HEK293 (cell line): Measurements from ENCODE around the gene NUBP1.

ENCODE experiments used
- ATF2 ChIP-seq: fragments of 450-650 bp; formaldehyde crosslinking; IDR thresholded peaks from 2 replicates; pipeline ENCODE4 v1.5.1; 2016; ENCODE audit warnings: missing biosample characterization, missing genetic modification characterization, low read depth
- BCL11B ChIP-seq: fragments of 450-650 bp; formaldehyde crosslinking; IDR thresholded peaks from 2 replicates; pipeline ENCODE4 v1.5.1; 2016; ENCODE audit warnings: low read depth, missing biosample characterization, missing genetic modification characterization
- HOXA7 ChIP-seq: sonication (generic); formaldehyde crosslinking; IDR thresholded peaks from 2 replicates; pipeline ENCODE4 v1.8.1; 2022; ENCODE audit warnings: missing genetic modification reagents, borderline replicate concordance
- HOXC10 ChIP-seq: sonication (generic); formaldehyde crosslinking; IDR thresholded peaks from 2 replicates; pipeline ENCODE4 v1.8.1; 2023; ENCODE audit warnings: mild to moderate bottlenecking, missing genetic modification reagents
- MZF1 ChIP-seq: fragments of 450-650 bp; formaldehyde crosslinking; IDR thresholded peaks from 2 replicates; pipeline ENCODE4 v1.5.1; 2017; ENCODE audit warnings: missing biosample characterization, missing genetic modification characterization, borderline replicate concordance
- PRDM10 ChIP-seq: fragments of 450-650 bp; formaldehyde crosslinking; IDR thresholded peaks from 2 replicates; pipeline ENCODE4 v1.5.1; 2016; ENCODE audit warnings: missing biosample characterization, missing genetic modification characterization
- SALL2 ChIP-seq: fragments of 450-650 bp; formaldehyde crosslinking; IDR thresholded peaks from 2 replicates; pipeline ENCODE4 v1.5.0; 2017; ENCODE audit warnings: missing biosample characterization, mild to moderate bottlenecking, missing genetic modification characterization, borderline replicate concordance
- TCF7L2 ChIP-seq: IDR thresholded peaks from 2 replicates; pipeline ENCODE4 v1.6.1; 2011; ENCODE audit warnings: low read depth, mild to moderate bottlenecking, inconsistent platforms, low read length, moderate library complexity, borderline replicate concordance
- ZBTB44 ChIP-seq: fragments of 450-650 bp; IDR thresholded peaks from 2 replicates; pipeline ENCODE4 v1.5.1; 2018; ENCODE audit warnings: missing biosample characterization, mild to moderate bottlenecking, missing genetic modification characterization
- ZFP3 ChIP-seq: fragments of 450-650 bp; formaldehyde crosslinking; IDR thresholded peaks from 2 replicates; pipeline ENCODE4 v1.5.1; 2016; ENCODE audit warnings: low read depth, missing biosample characterization, missing genetic modification characterization
- ZNF121 ChIP-seq: fragments of 450-650 bp; formaldehyde crosslinking; IDR thresholded peaks from 2 replicates; pipeline ENCODE4 v1.5.1; 2016; ENCODE audit warnings: missing biosample characterization, missing genetic modification characterization
- ZNF155 ChIP-seq: fragments of 450-650 bp; formaldehyde crosslinking; IDR thresholded peaks from 2 replicates; pipeline ENCODE4 v1.5.1; 2016; ENCODE audit warnings: missing biosample characterization, missing genetic modification characterization
- ZNF16 ChIP-seq: fragments of 450-650 bp; formaldehyde crosslinking; IDR thresholded peaks from 2 replicates; pipeline ENCODE4 v1.5.1; 2016; ENCODE audit warnings: low read depth, missing biosample characterization, missing genetic modification characterization
- ZNF169 ChIP-seq: fragments of 450-650 bp; formaldehyde crosslinking; IDR thresholded peaks from 2 replicates; pipeline ENCODE4 v1.5.1; 2016; ENCODE audit warnings: missing biosample characterization, missing genetic modification characterization
- ZNF214 ChIP-seq: fragments of 450-650 bp; formaldehyde crosslinking; IDR thresholded peaks from 2 replicates; pipeline ENCODE4 v1.5.1; 2017; ENCODE audit warnings: missing biosample characterization, mild to moderate bottlenecking, missing genetic modification characterization, borderline replicate concordance
- ZNF223 ChIP-seq: fragments of 450-650 bp; formaldehyde crosslinking; IDR thresholded peaks from 2 replicates; pipeline ENCODE4 v1.5.1; 2016; ENCODE audit warnings: missing biosample characterization, missing genetic modification characterization
- ZNF239 ChIP-seq: fragments of 450-650 bp; formaldehyde crosslinking; IDR thresholded peaks from 2 replicates; pipeline ENCODE4 v1.5.1; 2016; ENCODE audit warnings: missing biosample characterization, missing genetic modification characterization
- ZNF24 ChIP-seq: fragments of 450-650 bp; formaldehyde crosslinking; IDR thresholded peaks from 2 replicates; pipeline ENCODE4 v1.5.1; 2016; ENCODE audit warnings: missing biosample characterization, missing genetic modification characterization
- ZNF274 ChIP-seq, 2 experiments: fragments of 200-500 bp in 1 of 2; fragments of 450-650 bp in 1 of 2; sonication (Bioruptor generic) in 1 of 2; formaldehyde crosslinking in 1 of 2; IDR thresholded peaks; 2 replicates each; pipeline versions ENCODE4 v1.5.1 to v1.6.1; 2014 to 2016; ENCODE audit warnings: borderline replicate concordance in 1 of 2, inconsistent platforms in 1 of 2, low read length in 1 of 2, missing biosample characterization in 1 of 2, missing genetic modification characterization in 1 of 2
- ZNF335 ChIP-seq: fragments of 450-650 bp; formaldehyde crosslinking; conservative IDR thresholded peaks from 2 replicates; pipeline ENCODE4 v1.5.1; 2016; ENCODE audit warnings: missing biosample characterization, missing genetic modification characterization
- ZNF391 ChIP-seq: fragments of 450-650 bp; formaldehyde crosslinking; IDR thresholded peaks from 2 replicates; pipeline ENCODE4 v1.5.1; 2016; ENCODE audit warnings: low read depth, missing biosample characterization, missing genetic modification characterization, borderline replicate concordance
- ZNF433 ChIP-seq: fragments of 450-650 bp; formaldehyde crosslinking; IDR thresholded peaks from 2 replicates; pipeline ENCODE4 v1.5.1; 2016; ENCODE audit warnings: missing biosample characterization, missing genetic modification characterization, low read depth
- ZNF513 ChIP-seq: fragments of 450-650 bp; IDR thresholded peaks from 2 replicates; pipeline ENCODE4 v1.5.1; 2018; ENCODE audit warnings: missing biosample characterization, missing genetic modification characterization
- ZNF530 ChIP-seq: fragments of 450-650 bp; formaldehyde crosslinking; IDR thresholded peaks from 2 replicates; pipeline ENCODE4 v1.5.1; 2016; ENCODE audit warnings: low read depth, missing biosample characterization, missing genetic modification characterization
- ZNF558 ChIP-seq: fragments of 450-650 bp; formaldehyde crosslinking; IDR thresholded peaks from 2 replicates; pipeline ENCODE4 v1.5.1; 2016; ENCODE audit warnings: missing biosample characterization, missing genetic modification characterization
- ZNF701 ChIP-seq: fragments of 450-650 bp; formaldehyde crosslinking; IDR thresholded peaks from 2 replicates; pipeline ENCODE4 v1.5.1; 2016; ENCODE audit warnings: missing biosample characterization, missing genetic modification characterization
- ZNF747 ChIP-seq: fragments of 450-650 bp; formaldehyde crosslinking; IDR thresholded peaks from 2 replicates; pipeline ENCODE4 v1.5.1; 2016; ENCODE audit warnings: missing biosample characterization, missing genetic modification characterization
- ZNF792 ChIP-seq: fragments of 450-650 bp; formaldehyde crosslinking; IDR thresholded peaks from 2 replicates; pipeline ENCODE4 v1.5.1; 2016; ENCODE audit warnings: missing biosample characterization, missing genetic modification characterization
- ZSCAN4 ChIP-seq: fragments of 450-650 bp; formaldehyde crosslinking; IDR thresholded peaks from 2 replicates; pipeline ENCODE4 v1.5.1; 2017; ENCODE audit warnings: missing biosample characterization, missing genetic modification characterization

The NUBP1 gene

GRCh38 chr16:10743610-10744369 is at the start of gene NUBP1 (continued):
- peak; percentile 82; the same call in 1 of the 2 replicates for TF ChIP-seq ZNF391 (tag by site-specific recombination)
- no peak for TF ChIP-seq ZNF792 (tag by site-specific recombination)
- TF ChIP-seq ZNF214 (tag by site-specific recombination): no peak
- no peak for TF ChIP-seq HOXC10 (CRISPR knock-in tag)
- TF ChIP-seq ATF2 (tag by site-specific recombination): no peak
- no peak for TF ChIP-seq ZFP3 (tag by site-specific recombination)
- no peak for TF ChIP-seq ZNF239 (tag by site-specific recombination)
- no peak for TF ChIP-seq ZNF121
- TF ChIP-seq ZNF24 (tag by site-specific recombination): peak; percentile 75
- TF ChIP-seq TCF7L2: no peak
- no peak for TF ChIP-seq ZNF558 (tag by site-specific recombination)
- TF ChIP-seq ZNF169 (tag by site-specific recombination): no peak
- TF ChIP-seq ZBTB44: no peak
- TF ChIP-seq ZNF530 (tag by site-specific recombination): no peak
- no peak for TF ChIP-seq ZNF223
- TF ChIP-seq ZSCAN4 (tag by site-specific recombination): no peak
- peak; percentile 92 for TF ChIP-seq ZNF335 (tag by site-specific recombination)
- no peak for TF ChIP-seq SALL2
- TF ChIP-seq ZNF513 (tag by site-specific recombination): no peak
- TF ChIP-seq ZNF747 (tag by site-specific recombination): no peak
- TF ChIP-seq BCL11B (tag by site-specific recombination): peak; percentile 99
- no peak for TF ChIP-seq MZF1 (tag by site-specific recombination)
- no peak for TF ChIP-seq ZNF433 (tag by site-specific recombination)
- no peak for TF ChIP-seq ZNF16 (tag by site-specific recombination)
- TF ChIP-seq ZNF701 (tag by site-specific recombination): no peak
- TF ChIP-seq ZNF274 (IDR thresholded peaks at IDR 0.05; ENCODE audit: low read length): no peak
- no peak for TF ChIP-seq ZNF274 (tag by site-specific recombination; IDR thresholded peaks at IDR 0.05; ENCODE audit: borderline replicate concordance)
- TF ChIP-seq HOXA7 (CRISPR knock-in tag): no peak
- no peak for TF ChIP-seq ZNF155 (tag by site-specific recombination)
- peak; percentile 72; the same call in 1 of the 2 replicates for TF ChIP-seq PRDM10 (tag by site-specific recombination)
